SJCRH30 (cell line): ENCODE data around the gene DCTN5. TPM values are rescaled to one million over a fixed set of nuclear protein-coding genes. Genes with fewer than 3 reads are reported as not detected.

Source experiments
- DNase-seq, 2 experiments: peaks; one replicate each; pipeline ENCODE4 v3.0.0-alpha.2; 2015 to 2020
- H3K27ac ChIP-seq: fragments of 250-450 bp; sonication (Bioruptor Pico); 2 replicates; pipeline ENCODE4 v1.5.1; 2020; ENCODE audit warnings: mild to moderate bottlenecking, moderate library complexity
- H3K27me3 ChIP-seq: fragments of 250-450 bp; sonication (Bioruptor Pico); 2 replicates; pipeline ENCODE4 v1.5.1; 2020; ENCODE audit warnings: mild to moderate bottlenecking, moderate library complexity
- H3K36me3 ChIP-seq: fragments of 250-450 bp; sonication (Bioruptor Pico); 2 replicates; pipeline ENCODE4 v1.5.1; 2020; ENCODE audit warnings: mild to moderate bottlenecking, moderate library complexity
- H3K4me1 ChIP-seq: fragments of 250-450 bp; sonication (Bioruptor Pico); 2 replicates; pipeline ENCODE4 v1.5.1; 2020; ENCODE audit warnings: mild to moderate bottlenecking, moderate library complexity
- H3K4me3 ChIP-seq: fragments of 250-450 bp; sonication (Bioruptor Pico); 2 replicates; pipeline ENCODE4 v1.5.1; 2020; ENCODE audit warnings: mild to moderate bottlenecking, moderate library complexity
- H3K9me3 ChIP-seq: fragments of 250-450 bp; sonication (Bioruptor Pico); replicated peaks from 2 replicates; pipeline ENCODE4 v1.5.1; 2020; ENCODE audit warnings: mild to moderate bottlenecking, moderate library complexity
- total RNA-seq: library from RNA; depleted of rRNA; stranded (reverse); fragments of >200 nt; shearing (Covaris generic); gene quantifications from 2 replicates; pipeline ENCODE4 v1.2.3, GENCODE V29; 2014

Gene DCTN5
- total RNA-seq, 1 experiment from 2014 or later, result 74.1 TPM

- no peak for DNase-seq
- no peaks in the 10 kb centered on the region for H3K27me3 ChIP-seq
- H3K27ac ChIP-seq, result no peak overlapping the region
- H3K4me3 ChIP-seq, result no peak overlapping the region
- no peaks in the 10 kb centered on the region for H3K4me1 ChIP-seq
- no peaks in the 10 kb centered on the region for H3K9me3 ChIP-seq
- no peaks in the 10 kb centered on the region; the same call in 1 of the 2 replicates for H3K36me3 ChIP-seq
Observed at GRCh38 chr16:23695756-23696155, 54.5 kb downstream of the DCTN5 start.

- Histone ChIP-seq H3K4me1 (no peaks in the 10 kb centered on the region), H3K9me3 (no peaks in the 10 kb centered on the region), H3K36me3 (no peaks in the 10 kb centered on the region)
Observed at GRCh38 chr16:23699100-23699499, 57.8 kb downstream of the DCTN5 start.

GRCh38 chr16:23700093-23700492, 58.8 kb downstream of the DCTN5 start:
- Histone ChIP-seq H3K27ac (no peak overlapping the region), H3K9me3 (no peaks in the 10 kb centered on the region), H3K4me1 (no peaks in the 10 kb centered on the region), H3K36me3 (no peaks in the 10 kb centered on the region), H3K27me3 (no peaks in the 10 kb centered on the region), H3K4me3 (no peak overlapping the region)
- DNase-seq, result no peak

More at GRCh38 chr16:23699100-23699499, 57.8 kb downstream of the DCTN5 start:
- no peak overlapping the region for H3K27ac ChIP-seq
- H3K4me3 ChIP-seq, result no peak overlapping the region
- no peaks in the 10 kb centered on the region for H3K27me3 ChIP-seq
- no peak for DNase-seq

GRCh38 chr16:23700509-23700908, 59.2 kb downstream of the DCTN5 start:
- no peak overlapping the region for H3K27ac ChIP-seq
- H3K27me3 ChIP-seq, result no peaks in the 10 kb centered on the region

GRCh38 chr16:23701045-23701444, 59.8 kb downstream of the DCTN5 start:
- H3K27me3 ChIP-seq, result no peaks in the 10 kb centered on the region
- no peaks in the 10 kb centered on the region for H3K4me1 ChIP-seq
- no peak overlapping the region for H3K27ac ChIP-seq
- no peaks in the 10 kb centered on the region for H3K9me3 ChIP-seq
- H3K4me3 ChIP-seq, result no peak overlapping the region
- DNase-seq, result no peak
- H3K36me3 ChIP-seq, result no peaks in the 10 kb centered on the region

More at GRCh38 chr16:23700509-23700908, 59.2 kb downstream of the DCTN5 start:
- no peaks in the 10 kb centered on the region for H3K9me3 ChIP-seq
- no peaks in the 10 kb centered on the region for H3K36me3 ChIP-seq
- no peak for DNase-seq
- H3K4me1 ChIP-seq, result no peaks in the 10 kb centered on the region
- no peak overlapping the region for H3K4me3 ChIP-seq

- no peak for DNase-seq
- Histone ChIP-seq H3K27me3 (no peaks in the 10 kb centered on the region), H3K4me1 (no peaks in the 10 kb centered on the region), H3K9me3 (no peaks in the 10 kb centered on the region), H3K27ac (no peak overlapping the region), H3K36me3 (no peaks in the 10 kb centered on the region), H3K4me3 (no peak overlapping the region)
Observed at GRCh38 chr16:23702951-23703350, 61.7 kb downstream of the DCTN5 start.

- no peaks in the 10 kb centered on the region for H3K36me3 ChIP-seq
- no peak overlapping the region for H3K4me3 ChIP-seq
- 0 out of 2 replicates have a peak, but pooled peaks cover 2% of the 10 kb centered on the region for H3K9me3 ChIP-seq
- H3K27me3 ChIP-seq, result no peaks in the 10 kb centered on the region
- H3K27ac ChIP-seq, result no peak overlapping the region
- H3K4me1 ChIP-seq, result no peaks in the 10 kb centered on the region
- no peak for DNase-seq
Observed at GRCh38 chr16:23704772-23705516, 63.7 kb downstream of the DCTN5 start.

GRCh38 chr16:23705517-23705902, 64.2 kb downstream of the DCTN5 start:
- H3K9me3 ChIP-seq, result 0 out of 2 replicates have a peak, but pooled peaks cover 2% of the 10 kb centered on the region
- H3K36me3 ChIP-seq, result no peaks in the 10 kb centered on the region
- DNase-seq, result no peak
- H3K27me3 ChIP-seq, result no peaks in the 10 kb centered on the region
- H3K27ac ChIP-seq, result no peak overlapping the region
- no peaks in the 10 kb centered on the region for H3K4me1 ChIP-seq
- no peak overlapping the region for H3K4me3 ChIP-seq

GRCh38 chr16:23706439-23706838, 65.2 kb downstream of the DCTN5 start:
- no peak for DNase-seq
- no peaks in the 10 kb centered on the region for H3K4me1 ChIP-seq
- H3K9me3 ChIP-seq, result 0 out of 2 replicates have a peak, but pooled peaks cover 2% of the 10 kb centered on the region
- H3K27me3 ChIP-seq, result no peaks in the 10 kb centered on the region
- no peak overlapping the region for H3K4me3 ChIP-seq
- no peak overlapping the region for H3K27ac ChIP-seq
- no peaks in the 10 kb centered on the region for H3K36me3 ChIP-seq

- no peaks in the 10 kb centered on the region for H3K36me3 ChIP-seq
- no peaks in the 10 kb centered on the region for H3K27me3 ChIP-seq
- H3K9me3 ChIP-seq, result 0 out of 2 replicates have a peak, but pooled peaks cover 2% of the 10 kb centered on the region
- no peak for DNase-seq
- H3K4me1 ChIP-seq, result no peaks in the 10 kb centered on the region
- H3K4me3 ChIP-seq, result no peak overlapping the region
- no peak overlapping the region for H3K27ac ChIP-seq
Observed at GRCh38 chr16:23709536-23709935, 68.3 kb downstream of the DCTN5 start.

GRCh38 chr16:23710008-23710407, 68.7 kb downstream of the DCTN5 start:
- DNase-seq, result no peak
- no peaks in the 10 kb centered on the region for H3K4me1 ChIP-seq
- no peak overlapping the region for H3K4me3 ChIP-seq
- H3K27me3 ChIP-seq, result no peaks in the 10 kb centered on the region
- H3K9me3 ChIP-seq, result 0 out of 2 replicates have a peak, but pooled peaks cover 2% of the 10 kb centered on the region
- H3K36me3 ChIP-seq, result no peaks in the 10 kb centered on the region
- no peak overlapping the region for H3K27ac ChIP-seq

GRCh38 chr16:23710504-23710903, 69.2 kb downstream of the DCTN5 start:
- H3K27ac ChIP-seq, result no peak overlapping the region
- H3K9me3 ChIP-seq, result 0 out of 2 replicates have a peak, but pooled peaks cover 2% of the 10 kb centered on the region
- DNase-seq, result no peak
- no peaks in the 10 kb centered on the region for H3K4me1 ChIP-seq
- no peak overlapping the region for H3K4me3 ChIP-seq
- H3K27me3 ChIP-seq, result no peaks in the 10 kb centered on the region
- no peaks in the 10 kb centered on the region for H3K36me3 ChIP-seq

GRCh38 chr16:23711785-23712184, 70.5 kb downstream of the DCTN5 start:
- no peaks in the 10 kb centered on the region for H3K36me3 ChIP-seq
- H3K4me1 ChIP-seq, result no peaks in the 10 kb centered on the region
- no peak overlapping the region for H3K4me3 ChIP-seq
- H3K9me3 ChIP-seq, result 0 out of 2 replicates have a peak, but pooled peaks cover 2% of the 10 kb centered on the region
- no peak for DNase-seq
- H3K27ac ChIP-seq, result no peak overlapping the region
- no peaks in the 10 kb centered on the region for H3K27me3 ChIP-seq

- no peak within 1 kb of the TSS for H3K4me3 ChIP-seq
- 0 out of 2 replicates have a peak, but pooled peaks cover 2% of the 10 kb centered on the region for H3K9me3 ChIP-seq
- no peaks in the 10 kb centered on the region for H3K4me1 ChIP-seq
- no peaks in the 10 kb centered on the region for H3K27me3 ChIP-seq
- no peak for DNase-seq
- H3K27ac ChIP-seq, result no peak within 1 kb of the TSS
- H3K36me3 ChIP-seq, result no peaks in the 10 kb centered on the region
Observed at GRCh38 chr16:23712976-23713375, 71.7 kb downstream of the DCTN5 start, which contains the start of gene ERN2. ERN2 (minus strand) TSS chr16:23713222; CDS start chr16:23713187, 35 bp downstream.

GRCh38 chr16:23716484-23716883, 75.2 kb downstream of the DCTN5 start:
- no peak overlapping the region for H3K27ac ChIP-seq
- no peaks in the 10 kb centered on the region for H3K27me3 ChIP-seq
- H3K36me3 ChIP-seq, result no peaks in the 10 kb centered on the region
- H3K4me1 ChIP-seq, result no peaks in the 10 kb centered on the region
- DNase-seq, result no peak
- no peak overlapping the region for H3K4me3 ChIP-seq
- no peaks in the 10 kb centered on the region for H3K9me3 ChIP-seq
